Measurements from ENCODE around the gene FGD5.

FGD5 gene

GRCh38 chr3:14913071-14913925 is 94.5 kb downstream of the FGD5 start:
- no peak for DNase-seq

GRCh38 chr3:14913926-14914778 is 95.4 kb downstream of the FGD5 start:
- DNase-seq: no peak

- no peak for DNase-seq
These were observed 96.0 kb downstream of the FGD5 start for GRCh38 chr3:14914779-14915117.

GRCh38 chr3:14915636-14916222 is 97.0 kb downstream of the FGD5 start:
- DNase-seq: no peak

GRCh38 chr3:14918356-14918860 is 99.6 kb downstream of the FGD5 start:
- no peak for DNase-seq

- no peak for DNase-seq
These were observed 101.8 kb downstream of the FGD5 start for GRCh38 chr3:14920536-14920935.

- DNase-seq: peak; percentile 77 to 83
These were observed 102.4 kb downstream of the FGD5 start for GRCh38 chr3:14921034-14921616.

- no peak for DNase-seq
These were observed 103.3 kb downstream of the FGD5 start for GRCh38 chr3:14921811-14922705.

GRCh38 chr3:14922863-14923262 is 104.1 kb downstream of the FGD5 start:
- no peak for DNase-seq

- no peak for DNase-seq
These were observed 104.7 kb downstream of the FGD5 start for GRCh38 chr3:14923476-14923875.

GRCh38 chr3:14925729-14926591 is 107.2 kb downstream of the FGD5 start:
- DNase-seq: peak in 1 of 2 donors; percentile 18

- DNase-seq: no peak
These were observed 107.8 kb downstream of the FGD5 start for GRCh38 chr3:14926592-14926991.

- no peak for DNase-seq
These were observed 108.5 kb downstream of the FGD5 start for GRCh38 chr3:14927308-14927707.

- no peak for DNase-seq
These were observed 110.7 kb downstream of the FGD5 start for GRCh38 chr3:14929310-14930074.

- no peak for DNase-seq
These were observed 115.2 kb downstream of the FGD5 start for GRCh38 chr3:14933820-14934425.

- no peak for DNase-seq
These were observed 117.0 kb downstream of the FGD5 start for GRCh38 chr3:14935592-14936345.

- no peak for DNase-seq
These were observed 120.2 kb downstream of the FGD5 start for GRCh38 chr3:14938954-14939353.

- DNase-seq: no peak
These were observed 123.1 kb downstream of the FGD5 start for GRCh38 chr3:14941871-14942270.

GRCh38 chr3:14943042-14943441 is 124.3 kb downstream of the FGD5 start:
- no peak for DNase-seq
